ENCODE results near the gene MGAT4A.
"Not testable (repeated sequence)": the region's sequence is repeated elsewhere in the genome, so short reads cannot be mapped to it uniquely, and the experiment has no call there.

MGAT4A gene

DNA sequence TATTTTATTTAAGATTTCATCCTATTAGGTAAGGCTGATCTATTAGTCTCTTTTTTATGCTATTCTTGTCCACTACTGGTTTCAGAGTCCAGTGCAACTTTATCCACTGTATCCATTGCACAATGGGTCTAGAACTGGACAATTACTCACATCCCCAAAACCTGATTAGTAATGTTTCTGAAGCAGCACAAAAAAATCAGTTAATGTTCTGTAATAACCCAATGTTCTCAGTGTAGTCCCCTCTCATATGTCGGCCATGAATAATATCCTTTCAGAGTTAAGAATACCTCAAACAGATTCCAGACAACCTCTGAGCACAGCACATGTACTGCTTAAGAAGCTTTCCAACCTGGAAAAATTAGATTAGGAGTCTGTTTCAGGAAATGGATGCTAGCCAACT lies 29.7 kb downstream of the MGAT4A start:
- DNase-seq = no peak

DNA sequence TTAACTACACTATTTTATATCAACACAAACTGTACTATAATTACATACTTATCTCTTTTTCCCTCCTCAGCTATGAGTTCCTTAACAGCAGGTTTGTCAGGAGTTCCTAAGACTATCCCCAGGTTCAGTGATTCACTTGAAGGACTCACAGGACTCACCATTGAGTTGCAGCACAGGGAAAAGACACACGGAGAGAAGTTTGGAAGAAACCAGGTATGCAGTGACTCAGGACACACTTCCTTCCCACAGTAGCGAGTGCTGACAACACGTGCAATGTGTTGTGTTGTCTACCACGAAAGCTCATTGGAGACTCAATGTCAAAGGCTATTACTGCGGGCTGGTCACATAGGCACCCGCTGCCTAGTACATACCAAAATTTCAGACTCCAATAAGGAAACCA lies 32.0 kb downstream of the MGAT4A start:
- DNase-seq = no peak

DNA sequence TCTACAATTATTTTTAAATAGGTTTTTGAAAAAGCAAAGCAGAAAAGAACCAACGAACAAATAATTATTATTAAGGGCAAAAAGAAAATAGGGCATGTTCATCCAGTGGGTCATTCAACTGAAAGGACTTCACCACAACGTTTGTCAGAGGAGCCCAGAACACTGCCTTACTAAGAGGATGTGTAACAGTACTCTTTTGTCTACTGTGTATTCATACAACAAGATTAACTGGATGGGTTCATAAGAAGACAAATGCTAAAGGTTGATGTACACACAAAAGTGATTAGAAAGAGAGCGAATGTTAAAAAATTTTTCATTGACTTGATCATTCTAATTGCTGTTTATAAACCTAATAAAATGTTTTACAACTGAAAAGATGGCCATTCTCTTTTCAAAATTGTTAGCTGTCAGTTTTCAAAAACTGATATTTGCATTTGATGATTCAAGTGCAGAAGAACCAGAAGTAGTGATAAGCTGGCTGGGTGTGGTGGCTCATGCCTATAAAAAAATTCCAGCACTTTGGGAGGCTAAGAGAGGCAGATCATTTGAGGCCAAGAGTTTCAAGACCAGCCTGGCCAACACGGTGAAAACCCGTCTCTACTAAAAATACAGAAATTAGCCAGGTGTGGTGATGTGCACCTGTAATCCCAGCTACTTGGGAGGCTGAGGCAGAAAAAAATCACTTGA lies 33.1 kb downstream of the MGAT4A start:
- no peak for DNase-seq

DNA sequence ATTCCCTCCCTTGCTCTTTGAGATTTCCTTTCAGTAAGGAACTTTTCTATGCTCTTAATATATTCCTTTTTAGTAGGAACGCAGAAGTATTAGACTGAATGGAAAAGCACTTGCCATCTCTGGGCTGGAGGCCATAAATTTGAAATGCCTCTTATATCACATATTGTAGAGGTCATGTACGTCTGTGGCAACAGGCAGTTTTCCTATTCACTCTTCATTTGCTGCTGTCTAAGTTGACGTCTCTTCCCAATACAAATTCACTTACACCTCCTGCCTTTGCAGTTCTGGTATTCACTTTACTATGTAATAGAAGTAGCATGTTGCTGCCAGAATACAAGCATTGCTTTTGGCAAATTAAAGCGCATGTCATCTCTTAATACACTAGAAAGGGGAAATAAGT lies 34.7 kb downstream of the MGAT4A start:
- no peak for DNase-seq

DNA sequence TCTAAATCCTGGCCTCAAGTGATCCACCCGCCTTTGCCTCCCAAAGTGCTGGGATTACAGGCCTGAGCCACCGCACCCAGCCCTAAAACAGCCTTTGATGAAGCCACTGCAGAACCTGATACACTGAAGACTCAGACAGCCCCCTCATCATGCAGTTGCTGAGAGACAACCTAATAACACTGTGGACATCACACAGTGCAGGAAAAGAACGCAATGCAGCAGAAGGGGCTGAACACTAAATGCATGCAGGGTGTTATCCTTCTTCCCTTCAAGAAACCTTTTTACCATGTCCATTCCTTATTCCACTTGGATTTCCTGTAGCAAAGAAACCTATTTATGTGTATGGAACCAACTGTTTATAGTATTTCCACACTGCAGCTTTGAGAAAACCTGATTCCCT lies 35.7 kb downstream of the MGAT4A start:
- no peak for DNase-seq

DNA sequence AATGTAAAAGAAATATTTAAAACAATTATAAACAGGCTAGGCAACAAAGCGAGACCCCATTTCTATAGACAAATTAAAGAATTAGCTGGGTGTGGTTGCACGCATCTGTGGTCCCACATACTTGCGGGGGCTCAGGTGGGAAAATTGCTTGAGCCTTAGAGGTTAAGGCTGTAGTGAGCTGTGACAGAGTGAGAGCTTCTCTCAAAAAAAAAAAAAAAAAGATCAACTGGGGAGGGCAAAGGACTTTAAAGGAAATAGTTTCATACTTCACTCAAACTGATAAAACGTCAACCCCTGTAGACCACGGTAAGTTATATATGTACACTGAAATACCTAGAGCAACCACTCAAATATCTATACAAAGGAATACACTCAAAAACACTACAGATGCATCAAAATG lies 37.5 kb downstream of the MGAT4A start:
- no peak for DNase-seq

DNA sequence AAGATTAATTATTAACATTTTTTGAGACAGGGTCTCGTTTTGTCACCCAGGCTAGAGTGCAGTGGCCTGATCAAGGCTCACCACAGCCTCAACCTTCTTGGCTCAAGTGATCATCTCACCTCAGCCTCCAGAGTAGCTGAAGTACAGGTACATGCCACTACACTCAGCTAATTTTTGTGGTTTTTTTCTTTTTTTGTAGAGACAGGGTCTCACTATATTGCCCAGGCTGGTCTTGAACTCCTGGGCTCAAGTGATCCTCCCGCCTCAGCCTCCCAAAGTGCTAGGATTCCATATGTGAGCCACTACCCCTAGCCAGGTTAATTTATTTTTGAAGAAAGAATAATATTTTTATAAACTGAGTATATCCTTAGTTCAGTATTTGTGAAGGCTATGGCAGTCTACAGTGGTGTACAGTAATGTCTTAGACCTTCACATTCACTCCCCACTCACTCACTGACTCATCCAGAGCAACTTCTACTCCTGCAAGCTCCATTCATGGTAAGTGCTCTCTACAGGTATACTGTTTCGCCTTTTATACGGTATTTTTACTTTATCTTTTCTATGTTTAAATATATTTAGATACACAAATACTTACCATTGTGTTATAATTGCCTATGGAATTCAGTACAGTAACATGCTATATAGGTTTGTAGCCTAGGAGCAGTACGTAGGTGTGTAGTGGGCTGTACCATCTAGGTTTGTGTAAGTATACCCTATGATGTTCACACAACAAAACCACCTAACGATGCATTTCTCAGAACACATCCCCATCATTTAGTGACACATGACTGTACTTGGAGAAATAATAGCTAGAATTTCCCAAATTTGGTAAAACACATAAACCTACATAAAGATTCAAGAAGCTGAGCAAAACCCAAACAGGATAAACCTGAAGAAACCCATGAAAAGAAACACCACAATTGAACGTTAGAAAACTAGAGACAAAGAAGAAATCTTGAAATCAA lies 38.6 kb downstream of the MGAT4A start:
- no peak for DNase-seq

DNA sequence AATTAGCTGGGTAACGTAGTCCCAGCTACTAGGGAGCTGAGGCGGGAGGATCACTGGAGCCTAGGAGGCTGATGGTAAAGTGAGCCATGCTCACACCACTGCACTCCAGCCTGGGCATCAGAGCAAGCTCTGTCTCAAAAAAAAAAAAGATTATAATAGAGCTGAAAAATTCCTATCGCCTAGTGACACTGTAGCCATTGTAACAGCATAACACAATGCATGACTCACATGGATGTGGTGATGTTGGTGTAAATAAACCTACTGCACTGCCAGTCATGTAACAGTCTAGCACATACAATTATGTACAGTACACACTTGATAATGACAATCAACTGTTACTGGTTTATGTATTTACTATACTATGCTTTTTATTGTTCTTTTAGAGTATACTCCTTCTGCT lies 39.6 kb downstream of the MGAT4A start:
- no peak for DNase-seq

DNA sequence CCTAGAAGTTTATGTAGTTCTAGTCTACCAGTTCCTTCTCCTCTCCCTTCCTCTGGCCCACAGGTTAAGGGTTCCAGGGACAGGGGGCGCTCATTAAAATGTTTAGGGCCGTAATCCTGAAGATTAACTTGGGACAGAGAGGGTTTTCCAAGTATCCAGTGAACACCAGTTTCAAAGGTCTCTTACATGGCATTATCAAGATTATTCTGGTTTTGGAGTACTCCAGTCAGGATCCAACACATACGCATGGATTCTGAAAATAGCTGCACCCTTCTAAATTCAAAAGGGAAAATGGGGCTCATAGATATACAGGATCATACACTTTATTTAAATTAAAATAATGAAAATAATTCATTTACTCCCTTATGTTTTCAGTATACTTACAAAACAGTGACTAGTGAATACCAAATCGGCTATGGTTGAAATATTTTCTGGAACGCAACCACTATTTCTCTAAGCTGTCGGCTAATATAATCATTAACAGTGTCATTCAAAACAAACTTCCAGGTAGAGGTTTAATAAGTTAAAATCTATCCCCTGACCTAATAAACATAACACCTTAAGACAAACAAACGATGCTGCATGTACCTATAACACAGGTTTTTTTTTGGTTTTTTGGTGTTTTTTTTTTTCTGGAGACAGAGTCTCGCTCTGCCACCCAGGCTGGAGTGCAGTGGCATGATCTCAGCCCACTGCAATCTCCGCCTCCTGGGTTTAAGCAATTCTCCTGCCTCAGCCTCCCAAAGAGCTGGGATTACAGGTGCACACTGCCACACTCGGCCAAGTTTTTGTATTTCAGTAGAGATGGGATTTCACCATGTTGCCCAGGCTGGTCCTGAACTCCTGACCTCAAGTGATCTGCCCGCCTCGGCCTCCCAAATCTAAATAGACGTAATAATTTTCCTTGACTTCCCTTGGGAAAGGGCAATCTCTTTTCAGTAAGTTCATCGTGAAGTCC lies 44.7 kb downstream of the MGAT4A start:
- DNase-seq = no peak

DNA sequence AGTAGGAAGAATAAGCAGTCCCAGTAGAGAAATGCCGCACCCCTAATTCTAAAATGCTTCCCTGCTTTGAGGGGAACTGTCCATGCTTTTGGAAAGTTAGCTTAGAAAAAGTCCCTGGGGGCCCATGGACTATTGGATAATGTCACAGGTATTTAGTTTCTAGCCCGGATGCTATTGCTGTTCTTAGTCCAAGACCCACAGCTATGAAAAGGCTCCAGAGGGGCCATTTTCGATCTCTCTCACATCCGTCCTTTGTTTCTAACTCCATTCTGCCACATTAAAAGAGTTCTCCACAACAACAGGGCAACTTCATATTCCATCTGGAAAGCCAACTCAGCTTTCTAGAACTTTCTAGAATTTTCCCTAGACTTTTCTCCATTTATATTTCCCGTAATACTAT lies 47.2 kb downstream of the MGAT4A start:
- no peak for DNase-seq

DNA sequence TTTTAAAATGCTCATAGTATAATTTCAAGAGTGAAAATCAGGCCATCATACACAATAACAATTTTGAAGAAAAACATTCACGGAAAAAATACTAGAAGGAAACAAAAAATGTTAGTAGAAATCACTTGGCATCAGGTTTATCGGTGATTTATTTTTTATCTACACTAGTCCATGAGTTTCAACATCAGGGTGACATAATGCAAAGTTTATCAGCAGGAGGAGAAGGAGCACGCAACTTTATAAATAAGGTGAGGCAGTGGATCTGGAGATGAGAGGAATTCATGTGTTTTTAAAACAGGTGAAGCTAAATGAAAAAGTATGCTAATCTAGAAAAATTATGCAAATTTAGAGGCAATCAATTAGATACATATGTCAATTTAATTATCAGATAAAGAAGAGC lies 54.2 kb downstream of the MGAT4A start:
- no peak for DNase-seq

DNA sequence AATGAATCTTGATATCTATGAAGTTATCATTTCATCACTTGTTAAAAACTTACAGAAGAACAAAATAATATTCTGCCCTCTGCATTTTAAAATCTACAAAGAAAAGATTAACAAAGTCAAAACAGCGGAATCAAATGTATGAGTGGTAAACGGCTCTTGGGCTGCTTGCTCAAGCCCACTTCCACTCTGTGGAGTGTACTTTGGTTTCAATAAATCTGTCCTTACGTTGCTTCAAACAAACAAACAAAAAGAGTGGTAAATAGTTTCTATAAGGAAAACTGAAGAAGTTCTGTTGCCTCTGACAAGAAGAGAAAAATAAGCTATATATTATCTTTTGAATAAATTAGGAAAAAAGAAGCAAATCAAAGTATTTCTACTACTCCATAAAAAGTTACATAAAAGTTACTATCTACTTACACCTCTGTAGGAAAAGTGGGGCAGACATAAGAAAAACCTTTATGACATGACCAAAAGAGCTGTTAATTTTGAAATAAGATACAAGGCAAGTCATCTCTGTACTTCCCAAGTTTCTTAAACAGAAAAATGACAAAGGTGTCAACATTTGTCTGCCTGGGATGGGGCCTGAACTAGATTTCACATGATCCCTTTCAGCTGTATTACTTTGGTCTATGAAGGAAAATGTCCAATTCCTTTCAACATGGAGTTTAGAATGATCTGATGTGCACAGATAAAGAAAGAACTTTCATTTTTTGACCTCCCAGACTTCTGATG lies 56.5 kb downstream of the MGAT4A start:
- DNase-seq = no peak

DNA sequence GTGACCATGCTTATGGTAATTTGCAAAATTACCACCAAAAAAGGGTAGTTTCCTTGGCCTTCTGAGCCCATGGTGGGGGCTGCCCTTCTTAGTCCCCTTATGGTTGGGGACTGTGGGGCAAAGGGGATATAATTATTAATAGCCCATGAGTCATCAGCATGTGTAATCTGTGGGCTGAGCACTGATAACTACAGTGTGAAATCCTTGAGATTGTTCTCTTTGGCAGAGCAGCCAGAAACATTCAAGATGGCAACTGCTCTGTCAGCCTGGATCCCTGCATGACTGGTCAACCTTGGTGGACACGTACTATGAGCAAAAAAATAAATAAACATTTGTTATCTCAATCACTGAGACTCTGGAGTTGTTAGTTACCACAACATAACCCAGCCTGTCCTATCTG lies 61.3 kb downstream of the MGAT4A start:
- DNase-seq = no peak

DNA sequence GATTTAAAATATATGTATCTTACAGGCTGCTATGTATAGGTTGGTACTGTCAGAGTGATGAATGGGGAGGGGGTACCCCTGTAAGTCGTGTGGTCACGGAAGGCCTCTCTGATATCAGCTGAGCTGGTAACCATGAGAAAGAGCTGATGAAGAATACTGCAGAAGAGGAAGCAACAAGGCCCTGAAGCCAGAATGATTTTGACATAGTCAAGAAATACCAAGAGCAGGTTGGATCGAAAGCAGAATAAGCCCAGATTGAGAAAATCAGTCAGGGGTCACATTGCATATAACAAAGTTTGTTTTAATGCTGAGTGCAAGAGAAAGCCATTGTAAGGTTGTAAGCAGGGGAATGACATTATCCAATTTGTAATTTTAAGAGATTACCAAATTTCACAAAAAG lies 65.3 kb downstream of the MGAT4A start:
- no peak for DNase-seq

DNA sequence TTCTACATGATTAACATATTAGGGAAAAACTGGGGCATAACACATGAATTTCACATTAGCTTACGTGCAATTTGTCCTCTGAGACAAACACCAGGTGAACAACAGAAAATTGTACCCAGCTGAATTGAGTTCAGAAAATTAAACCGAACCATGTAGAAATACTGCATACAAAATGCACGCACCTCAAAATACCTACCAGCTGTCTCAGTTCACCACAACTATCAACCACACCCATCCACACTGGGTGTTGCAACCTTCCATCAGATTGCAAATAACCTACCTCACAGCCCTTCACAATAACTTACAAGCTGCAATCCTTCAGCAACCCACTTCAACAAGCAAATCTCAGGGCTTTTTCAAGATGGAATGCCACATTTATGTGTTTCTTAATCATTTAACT lies 66.6 kb downstream of the MGAT4A start:
- no peak for DNase-seq

DNA sequence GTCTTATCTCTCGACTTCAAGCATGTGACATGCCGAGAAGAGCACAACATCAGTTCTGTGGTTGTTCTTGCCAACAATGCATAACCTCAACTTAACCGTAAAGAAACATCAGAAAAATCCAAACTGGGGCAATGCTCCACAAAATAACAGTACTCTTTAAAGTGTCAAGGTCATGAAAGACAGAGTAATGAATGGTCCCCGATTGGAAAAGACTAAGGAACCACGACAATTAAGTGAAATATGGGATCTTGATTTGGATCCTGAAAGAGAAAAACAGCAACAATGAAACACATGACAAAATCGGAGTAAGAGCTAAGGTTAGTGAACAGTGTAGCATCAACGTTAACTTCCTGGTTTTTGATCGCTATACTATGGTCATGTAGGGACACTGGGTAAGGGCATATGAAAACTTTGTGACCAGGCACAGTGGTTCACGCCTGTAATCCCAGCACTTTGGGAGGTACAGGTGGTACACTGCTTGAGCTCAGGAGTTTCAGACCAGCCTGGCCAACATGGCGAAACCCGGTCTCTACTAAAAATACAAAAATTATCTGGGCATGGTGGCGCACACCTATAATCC lies 67.3 kb downstream of the MGAT4A start:
- no peak for DNase-seq

DNA sequence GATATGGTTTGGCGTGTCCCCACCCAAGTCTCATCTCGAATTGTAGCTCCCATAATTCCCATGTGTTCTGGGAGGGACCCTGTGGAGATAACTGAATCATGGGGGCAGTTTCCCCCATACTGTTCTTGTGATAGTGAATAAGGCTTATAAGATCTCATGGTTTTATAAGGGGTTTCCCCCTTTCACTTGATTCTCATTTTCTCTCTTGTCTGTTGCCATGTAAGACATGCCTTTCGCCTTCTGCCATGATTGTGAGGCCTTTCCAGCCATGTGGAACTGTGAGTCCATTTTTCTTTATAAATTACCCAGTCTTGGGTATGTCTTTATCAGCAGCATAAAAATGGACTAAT lies 71.5 kb downstream of the MGAT4A start:
- DNase-seq = not testable (repeated sequence)

DNA sequence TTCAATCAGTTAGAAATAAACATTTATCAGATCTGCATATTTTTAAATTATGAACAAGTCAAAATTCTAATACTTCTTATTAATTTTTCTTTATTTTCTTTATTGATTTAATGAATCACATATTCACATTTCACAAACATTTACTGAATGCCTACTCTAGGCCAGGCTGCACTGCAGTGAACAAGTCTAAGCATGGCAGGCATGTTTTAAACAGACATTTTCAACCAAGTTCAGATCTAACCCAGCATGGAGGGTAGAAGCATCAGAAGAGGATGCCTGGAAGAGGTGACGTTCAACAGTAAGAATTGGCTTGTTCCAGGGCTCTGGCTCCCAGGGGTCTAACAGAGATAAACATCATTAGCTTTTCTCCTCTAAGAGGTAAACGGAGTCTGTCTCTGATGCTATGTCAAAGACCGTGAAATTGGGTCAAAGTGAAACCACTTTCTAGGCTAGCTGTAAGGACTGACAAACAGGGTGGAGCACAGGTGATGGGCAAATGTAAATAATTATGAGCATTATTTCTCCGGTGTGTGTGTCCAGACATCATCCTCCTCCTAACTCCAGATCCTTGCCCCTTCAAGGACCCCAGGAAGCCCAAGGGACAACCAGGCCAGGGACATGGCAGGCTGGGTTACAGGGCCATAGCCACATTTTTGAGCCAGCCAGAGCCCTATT lies 72.0 kb downstream of the MGAT4A start:
- no peak for DNase-seq

DNA sequence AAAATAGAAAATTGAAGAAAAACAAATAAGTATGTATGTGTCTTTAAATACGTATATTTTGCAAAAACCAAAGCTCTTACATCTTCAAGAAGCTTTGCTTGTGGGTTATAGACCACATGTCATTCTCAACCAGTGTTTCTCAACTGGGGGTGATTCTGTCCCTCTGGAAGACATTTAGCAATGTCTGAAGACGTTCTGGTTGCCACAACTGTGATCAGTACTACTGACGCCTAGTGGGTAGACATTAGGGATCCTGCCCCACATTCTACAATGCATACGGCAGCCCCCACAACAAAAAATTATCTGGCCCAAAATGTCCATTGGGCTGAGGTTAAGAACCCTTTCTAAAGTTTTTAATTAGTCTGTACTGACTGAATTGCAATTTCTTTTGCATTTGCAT lies 74.1 kb downstream of the MGAT4A start:
- DNase-seq = no peak

DNA sequence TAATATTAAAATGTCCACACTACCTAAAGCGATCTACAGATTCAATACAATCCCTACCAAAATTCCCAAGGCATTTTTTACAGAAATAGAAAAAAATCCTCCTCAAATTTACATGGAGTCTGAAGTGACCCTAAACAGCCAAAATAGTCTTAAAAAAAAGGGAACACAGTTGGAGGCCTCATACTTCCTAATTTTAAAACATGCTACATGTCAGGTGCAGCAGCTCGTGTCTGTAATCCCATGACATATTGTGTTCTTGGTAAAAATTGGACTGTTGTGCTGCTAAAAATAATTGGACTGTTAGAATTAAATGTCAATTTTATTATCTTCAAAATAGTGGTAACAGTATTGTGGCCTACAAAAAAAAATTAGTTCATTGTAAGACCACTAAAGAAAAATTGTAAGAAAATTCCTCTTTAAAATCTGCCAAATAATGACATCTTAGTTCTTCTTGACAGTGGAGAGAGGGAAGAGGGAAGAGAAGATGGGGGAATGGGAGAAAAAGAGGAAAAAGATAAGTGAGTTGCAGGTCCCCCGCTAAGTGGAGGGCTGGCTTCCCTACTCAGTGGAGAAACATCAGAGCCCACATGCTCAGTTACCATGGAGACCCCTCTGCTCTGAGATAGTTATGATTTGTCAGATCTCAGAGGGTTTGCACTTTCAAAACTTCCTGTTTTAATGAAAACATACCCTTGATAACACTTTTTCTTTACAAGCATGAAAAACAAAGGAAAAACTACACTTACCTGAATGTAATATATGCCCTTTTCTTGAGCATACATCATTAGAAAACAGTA lies 76.0 kb downstream of the MGAT4A start:
- no peak for DNase-seq

DNA sequence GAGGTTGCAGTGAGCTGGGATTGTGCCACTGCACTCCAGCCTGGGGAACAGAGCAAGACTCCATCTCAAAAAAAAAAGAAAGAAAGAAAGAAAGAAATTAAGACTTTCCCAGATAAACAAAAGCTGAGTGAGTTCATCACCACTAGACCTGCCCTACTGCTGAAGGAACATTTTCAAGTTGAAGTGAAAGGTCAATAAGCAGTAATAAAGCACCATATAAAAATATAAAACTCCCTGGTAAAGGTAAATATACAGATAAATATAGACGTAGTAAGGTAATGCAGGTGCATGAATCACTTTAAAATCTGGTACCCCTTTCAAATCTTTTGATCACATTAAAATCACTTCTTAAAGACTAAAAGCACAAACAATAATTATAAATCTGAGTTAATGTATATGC lies 79.9 kb downstream of the MGAT4A start:
- DNase-seq = no peak
